Measurements from ENCODE around the gene UBIAD1. TPM values are rescaled to one million over a fixed set of nuclear protein-coding genes. Genes with fewer than 3 reads are reported as not detected.
A peak's percentile ranks its signal among the peaks of the same experiment; 100 is the strongest.

Gene UBIAD1
- total and polyA plus RNA-seq, 2 of the 13 experiments (the other 11 are each of a cell fraction or from before 2014, with no cell fraction given): 16.9 to 20.4 TPM

DNA sequence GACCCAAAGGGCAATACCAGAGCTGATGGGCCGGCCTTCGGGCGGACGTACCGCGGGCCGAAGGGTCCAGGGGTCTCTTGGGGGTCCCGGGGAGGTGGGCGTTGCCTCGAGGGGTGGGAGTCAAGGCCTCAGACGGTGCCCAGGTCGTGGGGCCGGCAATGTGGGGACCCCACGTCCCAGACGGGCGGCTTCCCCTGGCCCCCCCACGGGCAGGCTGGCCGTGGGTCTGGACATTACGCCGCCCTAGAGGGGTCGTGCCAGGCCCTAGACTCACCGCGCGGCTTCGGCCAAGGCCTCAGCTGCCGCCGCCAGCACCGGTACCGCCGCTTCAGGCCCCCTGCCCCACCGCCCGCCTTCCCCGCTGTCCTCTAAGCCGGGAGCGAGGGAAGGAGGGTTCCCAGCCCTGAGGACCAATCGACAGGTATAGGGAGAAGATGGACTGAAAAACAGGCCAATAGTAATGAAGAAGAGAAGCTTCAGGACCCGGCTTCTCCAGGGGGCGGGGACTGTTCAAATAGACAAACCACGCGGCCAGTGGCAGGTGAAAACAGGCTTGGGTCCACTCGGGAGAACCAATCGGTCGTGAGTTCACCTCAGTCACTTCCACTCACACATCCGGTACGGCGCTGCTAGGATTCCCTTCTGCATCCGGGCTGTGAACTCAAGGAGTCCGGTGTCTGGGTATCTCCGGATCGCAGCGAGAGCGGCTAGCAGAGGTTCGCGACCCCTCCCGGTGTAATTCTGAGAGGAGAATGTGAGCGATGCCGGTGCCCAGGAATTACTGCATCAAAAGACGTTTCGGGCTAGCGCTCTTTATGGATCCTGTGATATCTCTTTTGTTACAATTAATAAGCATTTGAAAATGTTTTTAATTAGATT, 10.6 kb upstream of the UBIAD1 start, which contains the start of gene MTOR (continued):
- TF ChIP-seq, protein P1, sequence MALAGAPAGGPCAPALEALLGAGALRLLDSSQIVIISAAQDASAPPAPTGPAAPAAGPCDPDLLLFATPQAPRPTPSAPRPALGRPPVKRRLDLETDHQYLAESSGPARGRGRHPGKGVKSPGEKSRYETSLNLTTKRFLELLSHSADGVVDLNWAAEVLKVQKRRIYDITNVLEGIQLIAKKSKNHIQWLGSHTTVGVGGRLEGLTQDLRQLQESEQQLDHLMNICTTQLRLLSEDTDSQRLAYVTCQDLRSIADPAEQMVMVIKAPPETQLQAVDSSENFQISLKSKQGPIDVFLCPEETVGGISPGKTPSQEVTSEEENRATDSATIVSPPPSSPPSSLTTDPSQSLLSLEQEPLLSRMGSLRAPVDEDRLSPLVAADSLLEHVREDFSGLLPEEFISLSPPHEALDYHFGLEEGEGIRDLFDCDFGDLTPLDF (CRISPR knock-in tag; IDR thresholded peaks at IDR 0.05): no peak
- TF ChIP-seq KLF6 (CRISPR knock-in tag; IDR thresholded peaks at IDR 0.05) (no peak), HOXA5 (CRISPR knock-in tag; IDR thresholded peaks at IDR 0.05) (no peak), ZNF274 (CRISPR knock-in tag; IDR thresholded peaks at IDR 0.05) (no peak), ZNF121 (CRISPR knock-in tag; IDR thresholded peaks at IDR 0.05) (no peak), MTF2 (CRISPR knock-in tag; IDR thresholded peaks at IDR 0.05; ENCODE audit: borderline replicate concordance) (no peak), EEA1 (CRISPR knock-in tag; IDR thresholded peaks at IDR 0.05; ENCODE audit: borderline replicate concordance) (no peak), SOX13 (IDR thresholded peaks at IDR 0.05) (no peak), SOX13 (CRISPR knock-in tag; conservative IDR thresholded peaks at IDR 0.05 in 1 of 2, IDR thresholded peaks at IDR 0.05 in 1 of 2) (0 out of 4 replicates have a peak, but pooled peaks of 1 of the 2 experiments have one; percentile 31), PRPF4 (IDR thresholded peaks at IDR 0.05; ENCODE audit: low read depth, low read length, poor library complexity, severe bottlenecking) (no peak), SKI (IDR thresholded peaks at IDR 0.05; ENCODE audit: partially characterized antibody) (no peak), GTF2F1 (IDR thresholded peaks at IDR 0.05; ENCODE audit: low read length) (no peak), ARHGAP35 (CRISPR knock-in tag; IDR thresholded peaks at IDR 0.05; ENCODE audit: borderline replicate concordance) (no peak), CHD4 (IDR thresholded peaks at IDR 0.05; ENCODE audit: borderline replicate concordance, low read length) (no peak), ZNF878 (CRISPR knock-in tag; IDR thresholded peaks at IDR 0.05) (no peak; the same call in 1 of the 2 replicates), IKZF1 (IDR thresholded peaks at IDR 0.05) (no peak), SNAI1 (CRISPR knock-in tag; IDR thresholded peaks at IDR 0.05; ENCODE audit: borderline replicate concordance) (no peak), NCOA2 (CRISPR knock-in tag; IDR thresholded peaks at IDR 0.05) (no peak; the same call in 1 of the 2 replicates)
- TF ChIP-seq, protein P2, sequence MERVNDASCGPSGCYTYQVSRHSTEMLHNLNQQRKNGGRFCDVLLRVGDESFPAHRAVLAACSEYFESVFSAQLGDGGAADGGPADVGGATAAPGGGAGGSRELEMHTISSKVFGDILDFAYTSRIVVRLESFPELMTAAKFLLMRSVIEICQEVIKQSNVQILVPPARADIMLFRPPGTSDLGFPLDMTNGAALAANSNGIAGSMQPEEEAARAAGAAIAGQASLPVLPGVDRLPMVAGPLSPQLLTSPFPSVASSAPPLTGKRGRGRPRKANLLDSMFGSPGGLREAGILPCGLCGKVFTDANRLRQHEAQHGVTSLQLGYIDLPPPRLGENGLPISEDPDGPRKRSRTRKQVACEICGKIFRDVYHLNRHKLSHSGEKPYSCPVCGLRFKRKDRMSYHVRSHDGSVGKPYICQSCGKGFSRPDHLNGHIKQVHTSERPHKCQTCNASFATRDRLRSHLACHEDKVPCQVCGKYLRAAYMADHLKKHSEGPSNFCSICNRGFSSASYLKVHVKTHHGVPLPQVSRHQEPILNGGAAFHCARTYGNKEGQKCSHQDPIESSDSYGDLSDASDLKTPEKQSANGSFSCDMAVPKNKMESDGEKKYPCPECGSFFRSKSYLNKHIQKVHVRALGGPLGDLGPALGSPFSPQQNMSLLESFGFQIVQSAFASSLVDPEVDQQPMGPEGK (CRISPR knock-in tag; IDR thresholded peaks at IDR 0.05): peak; percentile 76
- TF ChIP-seq, protein P3, sequence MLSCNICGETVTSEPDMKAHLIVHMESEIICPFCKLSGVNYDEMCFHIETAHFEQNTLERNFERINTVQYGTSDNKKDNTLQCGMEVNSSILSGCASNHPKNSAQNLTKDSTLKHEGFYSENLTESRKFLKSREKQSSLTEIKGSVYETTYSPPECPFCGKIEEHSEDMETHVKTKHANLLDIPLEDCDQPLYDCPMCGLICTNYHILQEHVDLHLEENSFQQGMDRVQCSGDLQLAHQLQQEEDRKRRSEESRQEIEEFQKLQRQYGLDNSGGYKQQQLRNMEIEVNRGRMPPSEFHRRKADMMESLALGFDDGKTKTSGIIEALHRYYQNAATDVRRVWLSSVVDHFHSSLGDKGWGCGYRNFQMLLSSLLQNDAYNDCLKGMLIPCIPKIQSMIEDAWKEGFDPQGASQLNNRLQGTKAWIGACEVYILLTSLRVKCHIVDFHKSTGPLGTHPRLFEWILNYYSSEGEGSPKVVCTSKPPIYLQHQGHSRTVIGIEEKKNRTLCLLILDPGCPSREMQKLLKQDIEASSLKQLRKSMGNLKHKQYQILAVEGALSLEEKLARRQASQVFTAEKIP (CRISPR knock-in tag; IDR thresholded peaks at IDR 0.05; ENCODE audit: borderline replicate concordance): no peak
- TF ChIP-seq, protein P4, sequence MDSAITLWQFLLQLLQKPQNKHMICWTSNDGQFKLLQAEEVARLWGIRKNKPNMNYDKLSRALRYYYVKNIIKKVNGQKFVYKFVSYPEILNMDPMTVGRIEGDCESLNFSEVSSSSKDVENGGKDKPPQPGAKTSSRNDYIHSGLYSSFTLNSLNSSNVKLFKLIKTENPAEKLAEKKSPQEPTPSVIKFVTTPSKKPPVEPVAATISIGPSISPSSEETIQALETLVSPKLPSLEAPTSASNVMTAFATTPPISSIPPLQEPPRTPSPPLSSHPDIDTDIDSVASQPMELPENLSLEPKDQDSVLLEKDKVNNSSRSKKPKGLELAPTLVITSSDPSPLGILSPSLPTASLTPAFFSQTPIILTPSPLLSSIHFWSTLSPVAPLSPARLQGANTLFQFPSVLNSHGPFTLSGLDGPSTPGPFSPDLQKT (CRISPR knock-in tag; IDR thresholded peaks at IDR 0.05; ENCODE audit: borderline replicate concordance): no peak

Data from HepG2 (cell line).